ENCODE measurements around the gene GPER1.

The GPER1 gene

GRCh38 chr7:1080252-1080920 is 7.5 kb upstream of the GPER1 start:
- Histone ChIP-seq H3K36me3 (ENCODE audit: control insufficient read depth, insufficient read depth, low read length) (no peaks in the 10 kb centered on the region), H3K4me3 (ENCODE audit: insufficient read depth, low read depth, low read length) (no peak overlapping the region), H3K27ac (ENCODE audit: insufficient read depth, low read depth, low read length, poor library complexity, severe bottlenecking) (no peak overlapping the region), H3K9me3 (ENCODE audit: control insufficient read depth, low read length) (no peaks in the 10 kb centered on the region), H3K4me1 (ENCODE audit: control insufficient read depth, insufficient read depth, low read length) (no peaks in the 10 kb centered on the region), H3K27me3 (ENCODE audit: control insufficient read depth, insufficient read depth, low read length, poor library complexity, severe bottlenecking) (no peaks in the 10 kb centered on the region)
- 93 to 94% methylated on average over 38 of the region's 38 CpGs for WGBS, 2 experiments

GRCh38 chr7:1080921-1081255 is 7.0 kb upstream of the GPER1 start:
- Histone ChIP-seq H3K9me3 (ENCODE audit: control insufficient read depth, low read length) (no peaks in the 10 kb centered on the region), H3K27me3 (ENCODE audit: control insufficient read depth, insufficient read depth, low read length, poor library complexity, severe bottlenecking) (no peaks in the 10 kb centered on the region), H3K27ac (ENCODE audit: insufficient read depth, low read depth, low read length, poor library complexity, severe bottlenecking) (no peak overlapping the region), H3K36me3 (ENCODE audit: control insufficient read depth, insufficient read depth, low read length) (no peaks in the 10 kb centered on the region), H3K4me3 (ENCODE audit: insufficient read depth, low read depth, low read length) (no peak overlapping the region), H3K4me1 (ENCODE audit: control insufficient read depth, insufficient read depth, low read length) (no peaks in the 10 kb centered on the region)
- 93% methylated on average over 16 of the region's 16 CpGs for WGBS, 2 experiments

GRCh38 chr7:1081336-1081735 is 6.6 kb upstream of the GPER1 start:
- H3K36me3 ChIP-seq (ENCODE audit: control insufficient read depth, insufficient read depth, low read length), result no peaks in the 10 kb centered on the region
- no peak overlapping the region for H3K27ac ChIP-seq (ENCODE audit: insufficient read depth, low read depth, low read length, poor library complexity, severe bottlenecking)
- no peaks in the 10 kb centered on the region for H3K27me3 ChIP-seq (ENCODE audit: control insufficient read depth, insufficient read depth, low read length, poor library complexity, severe bottlenecking)
- peaks cover 1% of the 10 kb centered on the region for H3K4me1 ChIP-seq (ENCODE audit: control insufficient read depth, insufficient read depth, low read length)
- H3K9me3 ChIP-seq (ENCODE audit: control insufficient read depth, low read length), result no peaks in the 10 kb centered on the region
- no peak overlapping the region for H3K4me3 ChIP-seq (ENCODE audit: insufficient read depth, low read depth, low read length)
- 91 to 93% methylated on average over 20 of the region's 20 CpGs for WGBS, 2 experiments

- H3K4me1 ChIP-seq (ENCODE audit: control insufficient read depth, insufficient read depth, low read length), result peaks cover 7% of the 10 kb centered on the region
- no peak overlapping the region for H3K27ac ChIP-seq (ENCODE audit: insufficient read depth, low read depth, low read length, poor library complexity, severe bottlenecking)
- H3K27me3 ChIP-seq (ENCODE audit: control insufficient read depth, insufficient read depth, low read length, poor library complexity, severe bottlenecking), result no peaks in the 10 kb centered on the region
- H3K36me3 ChIP-seq (ENCODE audit: control insufficient read depth, insufficient read depth, low read length), result no peaks in the 10 kb centered on the region
- 94 to 95% methylated on average over 31 of the region's 31 CpGs for WGBS, 2 experiments
- H3K9me3 ChIP-seq (ENCODE audit: control insufficient read depth, low read length), result no peaks in the 10 kb centered on the region
- H3K4me3 ChIP-seq (ENCODE audit: insufficient read depth, low read depth, low read length), result no peak overlapping the region
These were observed 5.9 kb upstream of the GPER1 start for GRCh38 chr7:1081931-1082401.

GRCh38 chr7:1083729-1084657 is 3.9 kb upstream of the GPER1 start:
- H3K4me3 ChIP-seq (ENCODE audit: insufficient read depth, low read depth, low read length), result no peak overlapping the region
- no peaks in the 10 kb centered on the region for H3K36me3 ChIP-seq (ENCODE audit: control insufficient read depth, insufficient read depth, low read length)
- peaks cover 22% of the 10 kb centered on the region for H3K4me1 ChIP-seq (ENCODE audit: control insufficient read depth, insufficient read depth, low read length)
- WGBS, 2 experiments, result 96 to 97% methylated on average over 45 of the region's 45 CpGs
- no peaks in the 10 kb centered on the region for H3K27me3 ChIP-seq (ENCODE audit: control insufficient read depth, insufficient read depth, low read length, poor library complexity, severe bottlenecking)
- no peak overlapping the region for H3K27ac ChIP-seq (ENCODE audit: insufficient read depth, low read depth, low read length, poor library complexity, severe bottlenecking)
- no peaks in the 10 kb centered on the region for H3K9me3 ChIP-seq (ENCODE audit: control insufficient read depth, low read length)

GRCh38 chr7:1085266-1085665 is 2.6 kb upstream of the GPER1 start:
- H3K4me3 ChIP-seq (ENCODE audit: insufficient read depth, low read depth, low read length), result no peak overlapping the region
- no peaks in the 10 kb centered on the region for H3K36me3 ChIP-seq (ENCODE audit: control insufficient read depth, insufficient read depth, low read length)
- 89 to 93% methylated on average over 10 of the region's 10 CpGs for WGBS, 2 experiments
- no peak overlapping the region for H3K27ac ChIP-seq (ENCODE audit: insufficient read depth, low read depth, low read length, poor library complexity, severe bottlenecking)
- H3K27me3 ChIP-seq (ENCODE audit: control insufficient read depth, insufficient read depth, low read length, poor library complexity, severe bottlenecking), result no peaks in the 10 kb centered on the region
- no peaks in the 10 kb centered on the region for H3K9me3 ChIP-seq (ENCODE audit: control insufficient read depth, low read length)
- peaks cover 22% of the 10 kb centered on the region for H3K4me1 ChIP-seq (ENCODE audit: control insufficient read depth, insufficient read depth, low read length)

GRCh38 chr7:1085910-1086421 is 1.9 kb upstream of the GPER1 start:
- no peak overlapping the region for H3K27ac ChIP-seq (ENCODE audit: insufficient read depth, low read depth, low read length, poor library complexity, severe bottlenecking)
- 93 to 95% methylated on average over 11 of the region's 11 CpGs for WGBS, 2 experiments
- H3K9me3 ChIP-seq (ENCODE audit: control insufficient read depth, low read length), result no peaks in the 10 kb centered on the region
- peaks cover 22% of the 10 kb centered on the region for H3K4me1 ChIP-seq (ENCODE audit: control insufficient read depth, insufficient read depth, low read length)
- no peaks in the 10 kb centered on the region for H3K27me3 ChIP-seq (ENCODE audit: control insufficient read depth, insufficient read depth, low read length, poor library complexity, severe bottlenecking)
- no peaks in the 10 kb centered on the region for H3K36me3 ChIP-seq (ENCODE audit: control insufficient read depth, insufficient read depth, low read length)
- H3K4me3 ChIP-seq (ENCODE audit: insufficient read depth, low read depth, low read length), result no peak overlapping the region

GRCh38 chr7:1086588-1087464 is 1.1 kb upstream of the GPER1 start:
- H3K9me3 ChIP-seq (ENCODE audit: control insufficient read depth, low read length), result no peaks in the 10 kb centered on the region
- peak overlapping the region; percentile 25 for H3K4me3 ChIP-seq (ENCODE audit: insufficient read depth, low read depth, low read length)
- H3K36me3 ChIP-seq (ENCODE audit: control insufficient read depth, insufficient read depth, low read length), result no peaks in the 10 kb centered on the region
- no peak overlapping the region for H3K27ac ChIP-seq (ENCODE audit: insufficient read depth, low read depth, low read length, poor library complexity, severe bottlenecking)
- H3K27me3 ChIP-seq (ENCODE audit: control insufficient read depth, insufficient read depth, low read length, poor library complexity, severe bottlenecking), result no peaks in the 10 kb centered on the region
- peaks cover 22% of the 10 kb centered on the region for H3K4me1 ChIP-seq (ENCODE audit: control insufficient read depth, insufficient read depth, low read length)
- WGBS, 2 experiments, result 26 to 27% methylated on average over 45 of the region's 45 CpGs

- Histone ChIP-seq H3K9me3 (ENCODE audit: control insufficient read depth, low read length) (no peaks in the 10 kb centered on the region), H3K4me1 (ENCODE audit: control insufficient read depth, insufficient read depth, low read length) (peaks cover 22% of the 10 kb centered on the region), H3K27me3 (ENCODE audit: control insufficient read depth, insufficient read depth, low read length, poor library complexity, severe bottlenecking) (no peaks in the 10 kb centered on the region), H3K4me3 (ENCODE audit: insufficient read depth, low read depth, low read length) (peak overlapping the region; percentile 25), H3K36me3 (ENCODE audit: control insufficient read depth, insufficient read depth, low read length) (no peaks in the 10 kb centered on the region), H3K27ac (ENCODE audit: insufficient read depth, low read depth, low read length, poor library complexity, severe bottlenecking) (no peak overlapping the region)
- WGBS, 2 experiments, result 81 to 82% methylated on average over 6 of the region's 6 CpGs
These were observed 473 bp upstream of the GPER1 start for GRCh38 chr7:1087465-1087814.
